MM.1S (cell line): ENCODE measurements around the gene IL26.

Experiments
- EZH2 ChIP-seq: fragments of 300-600 bp; sonication (generic); optimal IDR thresholded peaks from 2 replicates; pipeline ENCODE3; 2017; ENCODE audit warnings: low read depth, mild to moderate bottlenecking, antibody characterized with exemption, low read length, mixed read lengths
- TF ChIP-seq, protein P1 (sequence below): fragments of 300-600 bp; sonication (generic); IDR thresholded peaks from 2 replicates; pipeline ENCODE4 v1.5.1; 2016; ENCODE audit warnings: antibody characterized with exemption, low read length, mixed read lengths

DNA sequence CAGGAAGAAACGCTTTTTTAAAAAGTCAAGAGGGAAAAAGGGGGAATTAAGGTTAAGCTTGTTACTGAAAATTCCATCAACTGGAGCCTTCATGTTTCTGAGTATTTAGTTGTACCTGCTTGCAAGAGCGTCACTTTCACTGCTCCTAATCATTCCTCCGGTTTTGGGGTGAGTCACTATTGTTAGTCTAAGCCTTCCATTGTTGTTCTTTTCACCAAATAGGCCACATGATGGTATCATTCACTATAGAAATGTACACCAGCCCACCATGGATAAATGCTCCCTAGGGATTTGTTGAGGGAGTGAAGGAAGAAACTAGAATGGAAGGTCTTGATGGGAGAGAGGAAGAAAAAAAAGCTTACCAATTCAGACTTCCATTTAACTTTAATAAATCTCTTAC, 24.8 kb upstream of the IL26 start:
- TF ChIP-seq, protein P1, sequence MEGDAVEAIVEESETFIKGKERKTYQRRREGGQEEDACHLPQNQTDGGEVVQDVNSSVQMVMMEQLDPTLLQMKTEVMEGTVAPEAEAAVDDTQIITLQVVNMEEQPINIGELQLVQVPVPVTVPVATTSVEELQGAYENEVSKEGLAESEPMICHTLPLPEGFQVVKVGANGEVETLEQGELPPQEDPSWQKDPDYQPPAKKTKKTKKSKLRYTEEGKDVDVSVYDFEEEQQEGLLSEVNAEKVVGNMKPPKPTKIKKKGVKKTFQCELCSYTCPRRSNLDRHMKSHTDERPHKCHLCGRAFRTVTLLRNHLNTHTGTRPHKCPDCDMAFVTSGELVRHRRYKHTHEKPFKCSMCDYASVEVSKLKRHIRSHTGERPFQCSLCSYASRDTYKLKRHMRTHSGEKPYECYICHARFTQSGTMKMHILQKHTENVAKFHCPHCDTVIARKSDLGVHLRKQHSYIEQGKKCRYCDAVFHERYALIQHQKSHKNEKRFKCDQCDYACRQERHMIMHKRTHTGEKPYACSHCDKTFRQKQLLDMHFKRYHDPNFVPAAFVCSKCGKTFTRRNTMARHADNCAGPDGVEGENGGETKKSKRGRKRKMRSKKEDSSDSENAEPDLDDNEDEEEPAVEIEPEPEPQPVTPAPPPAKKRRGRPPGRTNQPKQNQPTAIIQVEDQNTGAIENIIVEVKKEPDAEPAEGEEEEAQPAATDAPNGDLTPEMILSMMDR, result no peak
- no peak for TF ChIP-seq EZH2
